ENCODE results near the gene MTMR12.

Gene MTMR12

GRCh38 chr5:32201122-32201753, 111.5 kb downstream of the MTMR12 start:
- DNase-seq (ENCODE audit: low read depth in 1 of 2, low spot score in 1 of 2), result no peak

GRCh38 chr5:32197032-32197431, 115.7 kb downstream of the MTMR12 start:
- DNase-seq (ENCODE audit: low read depth in 1 of 2, low spot score in 1 of 2), result no peak

DNA sequence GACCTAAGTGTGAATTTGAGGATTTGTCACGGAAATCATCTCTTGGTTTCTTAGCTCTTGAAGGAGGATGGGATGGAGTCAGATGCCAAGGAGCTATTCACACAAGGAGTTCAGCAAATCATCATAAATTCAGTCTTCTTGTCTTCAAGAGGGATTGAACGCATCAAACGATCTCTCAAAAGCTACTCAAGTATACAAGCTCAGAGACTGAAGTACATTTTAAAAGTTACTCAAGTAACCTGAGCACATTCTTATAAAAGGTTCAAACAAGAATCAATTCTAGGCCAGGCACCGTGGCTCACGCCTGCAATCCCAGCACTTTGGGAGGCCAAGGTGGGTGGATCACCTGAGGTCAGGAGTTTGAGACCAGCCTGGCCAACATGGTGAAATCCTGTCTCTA, 117.5 kb downstream of the MTMR12 start:
- no peak for DNase-seq (ENCODE audit: low read depth in 1 of 2, low spot score in 1 of 2)

- no peak for DNase-seq (ENCODE audit: low read depth in 1 of 2, low spot score in 1 of 2)
Observed at GRCh38 chr5:32193591-32193990, 119.1 kb downstream of the MTMR12 start.

DNA sequence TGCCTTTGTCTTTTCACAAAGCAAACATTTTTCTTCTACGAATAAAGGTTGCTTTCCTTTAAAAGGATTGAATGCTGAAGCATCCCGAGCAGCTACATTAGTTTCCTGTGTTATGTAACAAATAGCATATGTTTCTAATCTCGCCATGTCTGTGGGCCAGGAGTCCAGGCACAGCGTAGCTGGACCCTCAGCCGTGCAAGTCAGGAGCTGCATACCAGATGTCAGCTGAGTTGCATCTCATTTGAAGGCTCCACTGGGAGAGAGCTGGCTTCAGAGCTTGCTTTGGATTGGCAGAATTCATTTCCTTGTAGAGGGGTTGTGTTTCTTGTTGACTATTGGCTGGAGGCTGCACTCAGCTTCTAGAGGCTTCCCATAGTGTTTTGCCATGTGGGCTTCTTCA, 122.6 kb downstream of the MTMR12 start:
- no peak for DNase-seq (ENCODE audit: low read depth in 1 of 2, low spot score in 1 of 2)

DNA sequence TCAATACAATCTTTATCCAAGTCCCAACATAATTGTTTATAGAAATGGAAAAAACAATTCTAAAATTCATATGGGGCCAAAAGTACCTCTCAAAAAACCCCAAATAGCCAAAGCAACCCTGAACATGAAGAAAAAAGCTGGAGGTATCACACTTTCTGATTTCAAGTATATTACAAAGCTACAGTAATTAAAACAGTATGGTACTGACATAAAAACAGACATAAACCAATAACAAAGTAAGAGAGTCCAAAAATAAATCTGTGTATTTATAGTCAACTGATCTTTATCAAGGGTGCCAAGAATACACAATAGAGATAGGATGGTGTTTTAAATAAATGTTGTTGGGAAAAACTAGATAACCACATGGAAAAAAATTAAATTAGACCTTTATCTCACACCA, 125.1 kb downstream of the MTMR12 start:
- DNase-seq (ENCODE audit: low read depth in 1 of 2, low spot score in 1 of 2), result no peak

GRCh38 chr5:32182463-32183063, 130.2 kb downstream of the MTMR12 start:
- no peak for DNase-seq (ENCODE audit: low read depth in 1 of 2, low spot score in 1 of 2)
